NCI-H748 (cell line): ENCODE data around the gene SLITRK3.
A peak's percentile ranks its signal among the peaks of the same experiment; 100 is the strongest.

Source experiments
- DNase-seq: peaks from one replicate; lab custom pipeline; 2025; ENCODE audit not compliant: unreplicated experiment; lab: John Stamatoyannopoulos, UW

Gene SLITRK3, protein sequence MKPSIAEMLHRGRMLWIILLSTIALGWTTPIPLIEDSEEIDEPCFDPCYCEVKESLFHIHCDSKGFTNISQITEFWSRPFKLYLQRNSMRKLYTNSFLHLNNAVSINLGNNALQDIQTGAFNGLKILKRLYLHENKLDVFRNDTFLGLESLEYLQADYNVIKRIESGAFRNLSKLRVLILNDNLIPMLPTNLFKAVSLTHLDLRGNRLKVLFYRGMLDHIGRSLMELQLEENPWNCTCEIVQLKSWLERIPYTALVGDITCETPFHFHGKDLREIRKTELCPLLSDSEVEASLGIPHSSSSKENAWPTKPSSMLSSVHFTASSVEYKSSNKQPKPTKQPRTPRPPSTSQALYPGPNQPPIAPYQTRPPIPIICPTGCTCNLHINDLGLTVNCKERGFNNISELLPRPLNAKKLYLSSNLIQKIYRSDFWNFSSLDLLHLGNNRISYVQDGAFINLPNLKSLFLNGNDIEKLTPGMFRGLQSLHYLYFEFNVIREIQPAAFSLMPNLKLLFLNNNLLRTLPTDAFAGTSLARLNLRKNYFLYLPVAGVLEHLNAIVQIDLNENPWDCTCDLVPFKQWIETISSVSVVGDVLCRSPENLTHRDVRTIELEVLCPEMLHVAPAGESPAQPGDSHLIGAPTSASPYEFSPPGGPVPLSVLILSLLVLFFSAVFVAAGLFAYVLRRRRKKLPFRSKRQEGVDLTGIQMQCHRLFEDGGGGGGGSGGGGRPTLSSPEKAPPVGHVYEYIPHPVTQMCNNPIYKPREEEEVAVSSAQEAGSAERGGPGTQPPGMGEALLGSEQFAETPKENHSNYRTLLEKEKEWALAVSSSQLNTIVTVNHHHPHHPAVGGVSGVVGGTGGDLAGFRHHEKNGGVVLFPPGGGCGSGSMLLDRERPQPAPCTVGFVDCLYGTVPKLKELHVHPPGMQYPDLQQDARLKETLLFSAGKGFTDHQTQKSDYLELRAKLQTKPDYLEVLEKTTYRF

GRCh38 chr3:165195640-165196576, at the start of gene SLITRK3:
Gene SLITRK3, minus strand, starts transcription at chr3:165196384. Its CDS starts 5,554 bp downstream, at chr3:165190830.
- DNase-seq: peak; percentile 68

DNA sequence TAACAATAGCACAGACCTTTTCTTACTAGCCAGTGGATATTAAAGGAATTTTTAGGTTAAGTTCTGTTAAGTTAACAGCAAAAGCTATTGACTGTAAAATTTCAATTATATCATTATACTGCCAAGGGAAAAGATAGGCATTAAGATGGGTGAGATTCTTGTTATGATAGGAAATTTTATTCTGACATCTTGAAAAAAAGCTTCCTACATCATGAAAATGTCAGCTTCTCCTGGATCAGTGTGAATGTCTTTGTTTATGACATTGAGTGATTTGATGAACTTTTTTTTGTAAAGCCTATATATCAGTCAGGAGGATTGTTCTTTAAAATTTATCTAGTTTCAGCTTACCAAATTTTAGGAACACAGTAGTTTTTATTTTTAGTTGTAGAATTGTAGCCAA, 47.4 kb upstream of the SLITRK3 start:
- no peak for DNase-seq

DNA sequence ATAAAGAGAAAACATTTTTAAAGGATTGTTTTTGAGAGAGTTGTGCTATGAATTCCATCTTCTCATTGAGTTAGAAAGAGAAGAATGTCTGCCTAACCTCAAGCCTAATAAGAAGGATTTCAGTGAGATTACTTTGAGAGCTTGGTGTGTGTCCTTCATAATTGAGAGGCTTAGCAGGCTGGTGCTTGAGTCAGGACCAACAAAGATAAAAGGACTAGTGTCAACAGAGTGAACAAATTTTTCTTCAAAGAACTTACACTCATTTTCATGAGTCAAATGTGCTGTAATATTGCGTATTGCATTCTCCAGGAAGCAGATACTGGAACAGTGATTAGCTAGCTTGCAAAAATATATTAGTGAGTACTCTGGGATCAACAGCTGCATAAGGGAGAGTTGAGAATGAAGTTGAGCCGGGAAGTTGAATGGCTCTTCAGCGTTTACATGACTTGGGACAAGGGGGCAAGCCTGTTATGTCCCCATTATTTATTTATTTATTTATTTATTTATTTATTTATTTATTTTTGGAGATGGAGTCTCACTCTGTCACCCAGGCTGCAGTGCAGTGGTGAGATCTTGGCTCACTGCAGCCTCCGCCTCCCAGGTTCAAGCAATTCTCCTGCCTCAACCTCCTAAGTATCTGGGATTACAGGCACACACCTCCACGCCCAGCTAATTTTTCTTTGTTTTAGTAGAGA, 37.5 kb upstream of the SLITRK3 start:
- no peak for DNase-seq

GRCh38 chr3:165225604-165226003, 29.4 kb upstream of the SLITRK3 start:
- DNase-seq: no peak

GRCh38 chr3:165217739-165218138, 21.6 kb upstream of the SLITRK3 start:
- DNase-seq: no peak

GRCh38 chr3:165212580-165212979, 16.4 kb upstream of the SLITRK3 start:
- no peak for DNase-seq

DNA sequence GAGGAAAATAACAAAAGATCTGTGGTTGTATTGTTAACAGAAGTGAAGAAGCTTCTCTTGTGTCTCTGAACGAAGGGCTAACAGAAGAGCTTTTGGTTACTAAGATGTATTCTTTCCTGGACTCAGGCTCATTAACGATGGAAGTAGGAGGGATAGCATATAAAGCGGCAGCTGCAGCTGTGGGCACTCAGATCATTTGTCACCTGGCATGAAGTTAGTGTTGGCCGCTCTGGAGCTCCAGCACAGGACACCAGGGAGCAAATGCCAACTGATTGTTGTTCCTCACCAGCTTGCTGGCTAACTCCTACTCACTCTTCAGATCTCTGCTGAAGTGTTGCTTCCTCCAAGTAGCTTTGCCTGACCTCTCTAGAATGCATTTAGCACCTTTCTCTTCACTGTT, 15.5 kb upstream of the SLITRK3 start:
- no peak for DNase-seq

DNA sequence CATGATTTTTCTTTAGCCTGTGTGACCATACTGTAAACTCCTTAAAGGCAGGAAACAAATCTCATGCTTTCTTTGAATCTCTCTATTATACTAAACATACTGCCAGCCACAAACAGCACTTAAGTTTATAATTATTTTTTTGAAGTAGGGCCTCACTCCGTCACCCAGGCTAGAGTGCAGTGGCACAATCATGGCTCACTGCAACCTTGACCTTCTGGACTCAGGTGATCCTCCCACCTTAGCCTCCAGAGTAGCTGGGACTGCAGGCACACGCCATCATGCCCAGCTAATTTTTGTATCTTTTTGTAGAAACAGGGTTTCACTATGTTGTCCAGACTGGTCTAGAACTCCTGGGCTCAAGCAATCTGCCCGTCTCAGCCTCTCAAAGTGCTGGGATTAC, 14.5 kb upstream of the SLITRK3 start:
- DNase-seq: no peak

- DNase-seq: no peak
Measured at GRCh38 chr3:165210132-165210531, 13.9 kb upstream of the SLITRK3 start.

DNA sequence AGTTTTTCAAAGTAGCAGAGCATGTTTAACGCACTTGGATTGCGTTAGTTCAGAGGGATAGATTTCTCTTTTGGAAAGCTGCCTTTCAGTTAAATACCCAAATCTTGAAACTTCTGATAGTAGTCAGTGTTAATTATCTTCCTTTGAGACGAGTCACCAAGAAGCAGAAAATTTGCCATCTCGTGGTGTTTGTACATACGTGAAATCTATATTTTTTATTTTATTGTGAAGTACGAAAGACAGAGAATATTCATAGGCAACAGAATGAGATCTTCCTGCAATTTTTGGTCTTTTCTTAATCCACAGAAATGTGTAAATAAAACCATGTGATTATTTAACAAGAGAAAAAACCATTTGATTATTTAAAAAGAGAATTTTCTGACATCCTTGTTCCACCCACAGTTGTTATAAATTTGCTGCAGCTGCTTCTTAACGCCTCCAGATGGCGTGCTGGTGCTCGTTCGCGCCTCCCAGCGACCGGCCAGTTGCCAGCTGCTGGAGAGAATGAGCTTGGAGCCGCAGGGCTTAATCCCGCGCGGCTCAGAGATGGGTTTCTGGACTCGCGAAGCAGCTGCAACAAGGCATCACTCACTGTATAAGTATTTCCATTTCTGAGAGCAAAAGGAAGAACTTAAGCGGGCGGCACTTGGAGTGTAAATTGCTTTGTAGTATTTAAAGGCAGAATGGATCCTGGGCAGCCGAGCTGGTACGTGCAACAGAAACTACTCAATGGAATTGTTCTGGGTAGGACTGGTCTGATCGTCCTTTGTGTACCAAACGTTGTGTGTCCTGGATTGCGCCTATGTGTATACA, 10.5 kb upstream of the SLITRK3 start:
- peak; percentile 85 for DNase-seq

DNA sequence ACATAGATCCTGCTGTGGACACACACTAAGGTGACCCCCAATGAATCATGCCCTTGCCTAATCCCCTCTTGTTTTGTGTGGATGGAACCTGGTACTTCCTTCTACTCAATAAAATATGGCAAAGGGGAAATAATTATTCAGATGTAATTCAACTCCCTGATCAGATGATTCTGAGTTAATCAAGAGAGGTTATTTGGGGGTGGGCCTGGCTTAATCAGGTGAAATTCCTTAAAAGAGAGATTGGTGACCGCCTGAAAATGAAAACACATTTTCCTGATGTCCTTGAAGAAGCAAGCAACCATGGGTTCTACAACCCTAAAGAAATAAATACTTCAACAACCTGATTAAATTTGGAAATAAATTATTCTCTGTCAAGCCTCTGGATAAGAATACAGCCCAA, 8.3 kb upstream of the SLITRK3 start:
- no peak for DNase-seq

DNA sequence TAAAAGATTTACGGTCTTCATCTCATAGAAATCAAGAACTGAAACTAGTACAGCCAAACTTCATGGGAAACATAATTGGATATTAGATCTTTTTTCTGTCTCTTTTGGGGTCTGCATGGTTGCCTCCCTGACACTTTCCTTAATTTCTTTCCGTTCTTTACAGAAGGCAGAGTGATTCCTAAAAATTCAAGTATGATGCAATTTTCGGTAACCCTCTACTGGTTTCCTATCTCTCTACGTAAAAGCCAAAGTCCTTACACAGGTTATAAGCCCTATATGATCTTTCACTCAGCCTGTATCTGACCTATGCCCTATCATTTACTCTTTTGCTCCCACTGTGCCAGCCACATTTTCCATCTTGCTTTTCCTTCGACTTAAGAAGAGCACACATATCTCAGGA, 6.8 kb upstream of the SLITRK3 start:
- no peak for DNase-seq

GRCh38 chr3:165201964-165202363, 5.8 kb upstream of the SLITRK3 start:
- DNase-seq: no peak

DNA sequence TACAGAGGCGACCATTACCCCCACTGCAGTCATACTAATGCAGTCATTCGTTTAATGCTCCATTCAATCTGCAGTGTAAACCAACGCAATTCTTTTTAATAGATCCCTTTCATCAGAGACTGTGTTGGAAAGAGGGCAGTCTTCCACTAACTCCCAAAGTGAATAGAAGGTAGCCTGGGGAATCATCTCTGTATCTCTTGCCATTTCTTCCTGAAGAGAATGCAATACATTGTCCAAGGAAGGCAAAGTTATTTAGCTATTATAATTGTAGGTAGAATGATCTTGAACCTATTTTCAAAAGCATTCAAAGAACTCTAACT, 1.3 kb upstream of the SLITRK3 start:
- DNase-seq: peak; percentile 59

GRCh38 chr3:165196577-165197480, 645 bp upstream of the SLITRK3 start:
- DNase-seq: peak; percentile 66

DNA sequence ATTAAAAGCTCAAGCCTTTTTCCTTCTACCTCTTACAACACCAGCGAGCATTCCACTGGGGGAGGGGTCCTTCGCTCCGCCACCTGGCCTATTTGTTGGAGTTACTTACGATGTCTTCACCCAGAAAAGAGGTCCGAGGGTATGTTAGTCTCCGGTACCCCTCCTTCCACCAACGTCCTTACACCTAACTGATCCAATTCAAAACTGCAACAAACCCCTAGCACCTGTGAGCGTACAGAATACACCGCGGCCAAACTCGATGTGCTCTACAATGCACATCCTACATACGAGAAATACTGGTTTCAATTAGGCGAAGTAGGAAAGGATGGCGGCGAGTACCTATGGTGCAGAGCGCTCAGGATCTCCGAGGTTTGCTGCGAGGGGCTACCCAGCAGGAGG, 944 bp downstream of the SLITRK3 start:
- peak; percentile 70 for DNase-seq

DNA sequence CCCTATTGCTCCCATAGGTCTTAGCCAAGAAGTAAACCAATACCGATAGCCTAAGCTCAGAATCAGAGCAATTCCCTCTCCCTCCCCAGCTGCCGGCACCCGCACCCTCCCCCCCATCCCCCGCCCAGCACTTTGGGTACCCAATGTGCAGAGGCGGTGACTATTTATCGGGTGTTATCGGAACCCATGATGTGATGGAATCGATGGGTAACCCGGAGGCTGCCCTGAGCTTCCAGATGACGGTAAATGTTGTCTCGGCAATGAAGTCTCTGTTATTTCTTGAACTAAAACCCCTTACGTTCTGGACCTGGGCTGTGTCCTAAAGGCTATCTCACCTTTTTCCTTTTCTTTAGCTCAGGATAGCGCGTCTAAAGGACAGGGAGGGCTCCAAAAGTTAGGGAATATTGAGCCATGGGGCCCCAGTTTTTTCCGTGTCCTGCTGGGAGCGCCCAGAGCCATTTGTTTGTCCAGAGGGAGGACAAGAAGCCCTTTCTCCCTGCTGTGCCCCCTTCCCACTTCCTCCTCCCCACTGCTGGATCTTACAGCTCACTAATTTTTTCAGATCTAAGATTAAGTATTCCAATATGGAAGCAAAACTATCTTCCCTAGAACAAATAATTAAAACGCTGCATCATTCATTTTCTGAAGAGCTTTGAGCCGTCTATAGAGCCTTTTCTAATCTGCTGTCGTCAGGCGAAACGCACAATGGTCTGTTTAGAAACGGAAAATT, 1.5 kb downstream of the SLITRK3 start:
- peak; percentile 29 for DNase-seq
